GM23338 (cell line): Measurements from ENCODE around the gene POLR1E. TPM values are rescaled to one million over a fixed set of nuclear protein-coding genes. Genes with fewer than 3 reads are reported as not detected.
A peak's percentile ranks its signal among the peaks of the same experiment; 100 is the strongest.

Experiments used
- ATAC-seq: fragments of 200-7000 bp; cut with Tn5 transposase; 3 replicates; pipeline ENCODE4 v1.9.1; 2020
- DNase-seq: peaks from one replicate; pipeline ENCODE4 v3.0.0-alpha.2; 2015; ENCODE audit warnings: low spot score
- H2AFZ ChIP-seq: fragments of 200-600 bp; sonication (generic); 2 replicates; pipeline ENCODE4 v1.8.0; 2016; ENCODE audit warnings: antibody characterized with exemption, mild to moderate bottlenecking, moderate library complexity
- H3F3A ChIP-seq: fragments of 200-600 bp; sonication (generic); replicated peaks from 2 replicates; pipeline ENCODE4 v1.8.0; 2017; ENCODE audit warnings: antibody characterized with exemption, mixed run types, low read depth
- H3K27ac ChIP-seq: fragments of 200-600 bp; sonication (generic); 2 replicates; pipeline ENCODE4 v1.6.1; 2016; ENCODE audit warnings: low read depth
- H3K27me3 ChIP-seq: fragments of 200-600 bp; sonication (generic); 2 replicates; pipeline ENCODE4 v1.8.0; 2016; ENCODE audit warnings: mild to moderate bottlenecking, mixed run types, moderate library complexity; ENCODE audit not compliant: insufficient read depth
- H3K36me3 ChIP-seq: fragments of 200-600 bp; sonication (generic); 2 replicates; pipeline ENCODE4 v1.8.0; 2016; ENCODE audit warnings: mild to moderate bottlenecking; ENCODE audit not compliant: insufficient read depth
- H3K4me1 ChIP-seq: fragments of 200-600 bp; sonication (generic); 2 replicates; pipeline ENCODE4 v1.8.0; 2016; ENCODE audit warnings: mild to moderate bottlenecking, moderate library complexity; ENCODE audit not compliant: insufficient read depth
- H3K4me2 ChIP-seq: fragments of 200-600 bp; sonication (generic); 2 replicates; pipeline ENCODE4 v1.7.1; 2017; ENCODE audit warnings: mixed run types
- H3K4me3 ChIP-seq: fragments of 200-600 bp; sonication (generic); 2 replicates; pipeline ENCODE4 v1.6.1; 2016; ENCODE audit warnings: mixed run types
- H3K79me2 ChIP-seq: fragments of 200-600 bp; sonication (generic); replicated peaks from 2 replicates; pipeline ENCODE4 v1.8.0; 2017; ENCODE audit warnings: mild to moderate bottlenecking; ENCODE audit not compliant: insufficient read depth
- H3K9me2 ChIP-seq: fragments of 200-600 bp; sonication (generic); 2 replicates; pipeline ENCODE4 v1.8.0; 2017; ENCODE audit not compliant: insufficient read depth
- H4K20me1 ChIP-seq: fragments of 200-600 bp; sonication (generic); replicated peaks from 2 replicates; pipeline ENCODE4 v1.8.0; 2017; ENCODE audit warnings: mild to moderate bottlenecking; ENCODE audit not compliant: insufficient read depth
- H3K27ac Mint-ChIP-seq: 2 replicates; pipeline ENCODE4 v1.8.0; 2020; ENCODE audit warnings: inconsistent platforms, mild to moderate bottlenecking, moderate library complexity, mixed read lengths
- H3K27me3 Mint-ChIP-seq: 3 replicates; pipeline ENCODE4 v1.8.0; 2022; ENCODE audit warnings: low read depth, mild to moderate bottlenecking, moderate library complexity, mixed read lengths, inconsistent platforms; ENCODE audit not compliant: insufficient read depth, poor library complexity
- H3K36me3 Mint-ChIP-seq: 3 replicates; pipeline ENCODE4 v1.8.0; 2021; ENCODE audit warnings: low read depth, mild to moderate bottlenecking, inconsistent platforms, moderate library complexity, mixed read lengths
- H3K4me1 Mint-ChIP-seq: 3 replicates; pipeline ENCODE4 v1.8.0; 2020; ENCODE audit warnings: mild to moderate bottlenecking, inconsistent platforms, mixed read lengths
- H3K4me3 Mint-ChIP-seq: 3 replicates; pipeline ENCODE4 v1.8.0; 2021; ENCODE audit warnings: moderate library complexity, mild to moderate bottlenecking, inconsistent platforms, mixed read lengths
- H3K9me3 Mint-ChIP-seq: 3 replicates; pipeline ENCODE4 v1.8.0; 2020; ENCODE audit warnings: moderate library complexity, mild to moderate bottlenecking, inconsistent platforms, mixed read lengths
- CREB1 ChIP-seq: fragments of 250-450 bp; sonication (Bioruptor Pico); IDR thresholded peaks from 2 replicates; pipeline ENCODE4 v1.5.0; 2020; ENCODE audit warnings: low read depth, mild to moderate bottlenecking, moderate library complexity
- ETS1 ChIP-seq: IDR thresholded peaks from 2 replicates; pipeline ENCODE4 v1.6.1; 2016; ENCODE audit warnings: antibody characterized with exemption
- EZH2 ChIP-seq: fragments of 200-600 bp; sonication (generic); IDR thresholded peaks from one replicate; pipeline ENCODE4 v1.8.0; 2017; ENCODE audit warnings: antibody characterized with exemption, mild to moderate bottlenecking, low read depth; ENCODE audit not compliant: unreplicated experiment
- EZH2phosphoT487 ChIP-seq: fragments of 200-600 bp; sonication (generic); IDR thresholded peaks from one replicate; pipeline ENCODE4 v1.8.1; 2018; ENCODE audit warnings: antibody characterized with exemption; ENCODE audit not compliant: unreplicated experiment
- POLR2AphosphoS5 ChIP-seq: IDR thresholded peaks from 2 replicates; pipeline ENCODE4 v1.6.1; 2016; ENCODE audit warnings: antibody characterized with exemption, low read depth
- STAT1 ChIP-seq: IDR thresholded peaks from one replicate; pipeline ENCODE4 v1.6.1; 2016; ENCODE audit warnings: antibody characterized with exemption; ENCODE audit not compliant: unreplicated experiment
- ZNF114 ChIP-seq: fragments of 250-450 bp; sonication (Bioruptor Pico); IDR thresholded peaks from 2 replicates; pipeline ENCODE4 v1.5.0; 2020; ENCODE audit warnings: mild to moderate bottlenecking, moderate library complexity
- ZNF331 ChIP-seq: fragments of 250-450 bp; sonication (Bioruptor Pico); IDR thresholded peaks from 2 replicates; pipeline ENCODE4 v1.5.0; 2020; ENCODE audit warnings: low read depth, mild to moderate bottlenecking, moderate library complexity
- polyA plus RNA-seq: library from polyadenylated mRNA; unstranded; fragments of >200 nt; fragmentation: Nextera tagmentation; extraction: Ambion mirVana; gene quantifications from 2 replicates; pipeline ENCODE4 v1.2.1, GENCODE V29; 2016
- total RNA-seq: library from RNA; depleted of rRNA; stranded (reverse); fragments of >200 nt; shearing (Covaris generic); gene quantifications from 2 replicates; pipeline ENCODE4 v1.2.3, GENCODE V29; 2014
- TF ChIP-seq, protein P1 (sequence below): IDR thresholded peaks from one replicate; pipeline ENCODE4 v1.6.1; 2018; ENCODE audit warnings: antibody characterized with exemption; ENCODE audit not compliant: unreplicated experiment
- TF ChIP-seq, protein P2 (sequence below), 2 experiments: fragments of 200-600 bp in 1 of 2; sonication (generic) in 1 of 2; conservative IDR thresholded peaks; 2 replicates each; pipeline versions ENCODE4 v1.5.1 to v1.6.1; 2016 to 2017; ENCODE audit warnings: antibody characterized with exemption in 2 of 2, low read depth in 2 of 2, mild to moderate bottlenecking in 2 of 2, moderate library complexity in 1 of 2

The POLR1E gene
- total and polyA plus RNA-seq, 2 experiments from 2014 or later: 19.2 to 45.5 TPM

- no peak overlapping the region for H2AFZ ChIP-seq
- peaks cover 12% of the 10 kb centered on the region for H3K36me3 ChIP-seq
- no peak for ATAC-seq
- H4K20me1 ChIP-seq: peaks cover 44% of the 10 kb centered on the region
- DNase-seq: no peak
- H3K27ac Mint-ChIP-seq: no peak overlapping the region
- H3K4me3 Mint-ChIP-seq: no peak overlapping the region
- H3K36me3 Mint-ChIP-seq: peaks cover 38% of the 10 kb centered on the region
- H3K9me3 Mint-ChIP-seq: no peaks in the 10 kb centered on the region
- H3K27me3 Mint-ChIP-seq: no peaks in the 10 kb centered on the region
- H3K4me3 ChIP-seq: no peak overlapping the region
- H3K4me1 ChIP-seq: peaks cover 4% of the 10 kb centered on the region; the same call in 1 of the 2 replicates
- TF ChIP-seq STAT1: no peak
- TF ChIP-seq ZNF114 (CRISPR knock-in tag): no peak
- no peak for TF ChIP-seq EZH2
- TF ChIP-seq, protein P1, sequence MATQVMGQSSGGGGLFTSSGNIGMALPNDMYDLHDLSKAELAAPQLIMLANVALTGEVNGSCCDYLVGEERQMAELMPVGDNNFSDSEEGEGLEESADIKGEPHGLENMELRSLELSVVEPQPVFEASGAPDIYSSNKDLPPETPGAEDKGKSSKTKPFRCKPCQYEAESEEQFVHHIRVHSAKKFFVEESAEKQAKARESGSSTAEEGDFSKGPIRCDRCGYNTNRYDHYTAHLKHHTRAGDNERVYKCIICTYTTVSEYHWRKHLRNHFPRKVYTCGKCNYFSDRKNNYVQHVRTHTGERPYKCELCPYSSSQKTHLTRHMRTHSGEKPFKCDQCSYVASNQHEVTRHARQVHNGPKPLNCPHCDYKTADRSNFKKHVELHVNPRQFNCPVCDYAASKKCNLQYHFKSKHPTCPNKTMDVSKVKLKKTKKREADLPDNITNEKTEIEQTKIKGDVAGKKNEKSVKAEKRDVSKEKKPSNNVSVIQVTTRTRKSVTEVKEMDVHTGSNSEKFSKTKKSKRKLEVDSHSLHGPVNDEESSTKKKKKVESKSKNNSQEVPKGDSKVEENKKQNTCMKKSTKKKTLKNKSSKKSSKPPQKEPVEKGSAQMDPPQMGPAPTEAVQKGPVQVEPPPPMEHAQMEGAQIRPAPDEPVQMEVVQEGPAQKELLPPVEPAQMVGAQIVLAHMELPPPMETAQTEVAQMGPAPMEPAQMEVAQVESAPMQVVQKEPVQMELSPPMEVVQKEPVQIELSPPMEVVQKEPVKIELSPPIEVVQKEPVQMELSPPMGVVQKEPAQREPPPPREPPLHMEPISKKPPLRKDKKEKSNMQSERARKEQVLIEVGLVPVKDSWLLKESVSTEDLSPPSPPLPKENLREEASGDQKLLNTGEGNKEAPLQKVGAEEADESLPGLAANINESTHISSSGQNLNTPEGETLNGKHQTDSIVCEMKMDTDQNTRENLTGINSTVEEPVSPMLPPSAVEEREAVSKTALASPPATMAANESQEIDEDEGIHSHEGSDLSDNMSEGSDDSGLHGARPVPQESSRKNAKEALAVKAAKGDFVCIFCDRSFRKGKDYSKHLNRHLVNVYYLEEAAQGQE: no peak
- TF ChIP-seq, protein P2, sequence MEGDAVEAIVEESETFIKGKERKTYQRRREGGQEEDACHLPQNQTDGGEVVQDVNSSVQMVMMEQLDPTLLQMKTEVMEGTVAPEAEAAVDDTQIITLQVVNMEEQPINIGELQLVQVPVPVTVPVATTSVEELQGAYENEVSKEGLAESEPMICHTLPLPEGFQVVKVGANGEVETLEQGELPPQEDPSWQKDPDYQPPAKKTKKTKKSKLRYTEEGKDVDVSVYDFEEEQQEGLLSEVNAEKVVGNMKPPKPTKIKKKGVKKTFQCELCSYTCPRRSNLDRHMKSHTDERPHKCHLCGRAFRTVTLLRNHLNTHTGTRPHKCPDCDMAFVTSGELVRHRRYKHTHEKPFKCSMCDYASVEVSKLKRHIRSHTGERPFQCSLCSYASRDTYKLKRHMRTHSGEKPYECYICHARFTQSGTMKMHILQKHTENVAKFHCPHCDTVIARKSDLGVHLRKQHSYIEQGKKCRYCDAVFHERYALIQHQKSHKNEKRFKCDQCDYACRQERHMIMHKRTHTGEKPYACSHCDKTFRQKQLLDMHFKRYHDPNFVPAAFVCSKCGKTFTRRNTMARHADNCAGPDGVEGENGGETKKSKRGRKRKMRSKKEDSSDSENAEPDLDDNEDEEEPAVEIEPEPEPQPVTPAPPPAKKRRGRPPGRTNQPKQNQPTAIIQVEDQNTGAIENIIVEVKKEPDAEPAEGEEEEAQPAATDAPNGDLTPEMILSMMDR (conservative IDR thresholded peaks at IDR 0.05; ENCODE audit: low read depth in 2 of 2): no peak
- no peak for TF ChIP-seq CREB1 (CRISPR knock-in tag)
- no peak overlapping the region for H3K4me2 ChIP-seq
- H3K4me1 Mint-ChIP-seq: peaks cover 10% of the 10 kb centered on the region
- H3F3A ChIP-seq: 0 out of 2 replicates have a peak, but pooled peaks cover 3% of the 10 kb centered on the region
- no peaks in the 10 kb centered on the region for H3K9me2 ChIP-seq
- peaks cover 74% of the 10 kb centered on the region for H3K79me2 ChIP-seq
- peak overlapping the region; percentile 45; the same call in 1 of the 2 replicates for H3K27ac ChIP-seq
- H3K27me3 ChIP-seq: no peaks in the 10 kb centered on the region
These were observed 42.2 kb upstream of the POLR1E start for GRCh38 chr9:37443566-37443965.

DNA sequence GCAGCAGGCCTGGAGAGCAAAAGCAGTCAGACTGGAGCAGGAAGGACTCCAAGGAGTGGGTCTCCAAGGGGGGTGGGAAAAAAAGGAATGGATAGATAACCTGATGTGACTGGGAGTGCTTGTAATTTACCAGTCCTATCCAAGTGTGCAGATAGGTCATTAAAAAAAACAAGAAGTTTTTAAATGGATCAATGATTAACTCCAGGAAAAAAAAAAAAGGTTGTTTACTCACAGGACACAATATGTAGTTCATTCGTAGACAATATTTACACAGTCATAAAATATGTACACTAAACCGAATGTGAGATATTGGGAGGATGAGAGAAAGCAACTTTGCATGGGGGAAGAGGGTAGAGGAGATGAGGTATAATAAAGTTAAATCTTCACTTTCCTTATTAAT, 40.9 kb upstream of the POLR1E start:
- H2AFZ ChIP-seq: no peak overlapping the region
- Mint-ChIP-seq H3K4me3 (no peak overlapping the region), H3K9me3 (no peaks in the 10 kb centered on the region), H3K27ac (no peak overlapping the region), H3K4me1 (peaks cover 12% of the 10 kb centered on the region), H3K36me3 (peaks cover 26% of the 10 kb centered on the region), H3K27me3 (no peaks in the 10 kb centered on the region)
- no peaks in the 10 kb centered on the region for H3K9me2 ChIP-seq
- H3F3A ChIP-seq: no peaks in the 10 kb centered on the region
- peaks cover 40% of the 10 kb centered on the region for H4K20me1 ChIP-seq
- H3K27ac ChIP-seq: no peak overlapping the region
- DNase-seq: no peak
- peaks cover 4% of the 10 kb centered on the region; the same call in 1 of the 2 replicates for H3K4me1 ChIP-seq
- H3K27me3 ChIP-seq: no peaks in the 10 kb centered on the region
- no peak overlapping the region for H3K4me2 ChIP-seq
- H3K36me3 ChIP-seq: peaks cover 12% of the 10 kb centered on the region
- no peak for ATAC-seq
- peaks cover 76% of the 10 kb centered on the region for H3K79me2 ChIP-seq
- H3K4me3 ChIP-seq: no peak overlapping the region
- TF ChIP-seq ZNF331: no peak
- TF ChIP-seq EZH2: no peak
- TF ChIP-seq ETS1: no peak
- TF ChIP-seq EZH2phosphoT487: no peak
- no peak for TF ChIP-seq CREB1 (CRISPR knock-in tag)
- TF ChIP-seq, protein P1: no peak
- TF ChIP-seq, protein P2 (conservative IDR thresholded peaks at IDR 0.05; ENCODE audit: low read depth in 2 of 2): no peak
- TF ChIP-seq STAT1: no peak
- no peak for TF ChIP-seq POLR2AphosphoS5
